ENCODE measurements around the gene MLPH.

DNA sequence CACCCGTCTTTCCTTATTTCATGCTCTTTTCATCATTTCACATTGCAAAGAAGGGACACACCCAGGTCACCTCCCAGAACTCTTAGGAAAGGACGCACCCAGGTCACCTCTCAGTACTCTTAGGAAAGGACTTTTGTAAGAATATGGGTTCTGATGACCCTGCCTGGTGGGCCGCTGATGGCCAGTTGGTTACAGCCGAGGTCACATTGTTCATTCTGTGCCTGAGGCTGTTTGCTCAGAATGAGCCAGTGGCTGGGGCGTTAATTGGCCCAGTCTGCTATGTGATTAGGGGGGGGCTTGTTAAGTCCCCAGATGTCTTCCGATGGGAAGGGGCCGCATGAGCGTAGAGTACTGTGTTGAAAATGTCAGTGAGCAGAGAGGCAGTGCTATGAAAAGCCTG is 9.4 kb downstream of the MLPH start:
- TF ChIP-seq EZH2 (IDR thresholded peaks at IDR 0.05; ENCODE audit: insufficient read depth, poor library complexity, severe bottlenecking) (no peak), EZH2phosphoT487 (IDR thresholded peaks at IDR 0.05; ENCODE audit: insufficient read depth, low read depth) (no peak)

All from GM23248 (cell line).